Glutamatergic neuron (in vitro differentiated cells): ENCODE data around the gene PSMD8. TPM values are rescaled to one million over a fixed set of nuclear protein-coding genes. Genes with fewer than 3 reads are reported as not detected.
A peak's percentile ranks its signal among the peaks of the same experiment; 100 is the strongest.

Source experiments
- DNase-seq: peaks from one replicate; pipeline ENCODE4 v3.0.0; 2022
- H3K27ac Mint-ChIP-seq: one replicate; pipeline ENCODE4 v1.8.0; 2020; ENCODE audit warnings: mild to moderate bottlenecking, mixed read lengths, inconsistent platforms; ENCODE audit not compliant: unreplicated experiment
- H3K27me3 Mint-ChIP-seq: one replicate; pipeline ENCODE4 v1.8.0; 2020; ENCODE audit warnings: mild to moderate bottlenecking, moderate library complexity, mixed read lengths, inconsistent platforms; ENCODE audit not compliant: unreplicated experiment
- H3K36me3 Mint-ChIP-seq: one replicate; pipeline ENCODE4 v1.8.0; 2020; ENCODE audit warnings: mild to moderate bottlenecking, mixed read lengths, inconsistent platforms; ENCODE audit not compliant: unreplicated experiment
- H3K4me1 Mint-ChIP-seq: one replicate; pipeline ENCODE4 v1.8.0; 2020; ENCODE audit warnings: mild to moderate bottlenecking, low read depth, mixed read lengths, inconsistent platforms; ENCODE audit not compliant: unreplicated experiment
- H3K4me3 Mint-ChIP-seq: one replicate; pipeline ENCODE4 v1.8.0; 2020; ENCODE audit warnings: mild to moderate bottlenecking, mixed read lengths, inconsistent platforms; ENCODE audit not compliant: unreplicated experiment
- H3K9me3 Mint-ChIP-seq: one replicate; pipeline ENCODE4 v1.8.0; 2020; ENCODE audit warnings: mild to moderate bottlenecking, moderate library complexity, mixed read lengths, inconsistent platforms; ENCODE audit not compliant: unreplicated experiment
- CTCF ChIP-seq: fragments of 200-600 bp; sonication (generic); IDR thresholded peaks from one replicate; pipeline ENCODE4 v1.5.0; 2021; ENCODE audit not compliant: partially characterized antibody, unreplicated experiment
- total RNA-seq: library from RNA; stranded (reverse); fragmentation: NEBNext Ultra II Directional; extraction: Animal tissue kit (Norgen Biotek cat#: 25700); gene quantifications from one replicate; pipeline ENCODE4 v1.2.1, GENCODE V29; 2021; ENCODE audit not compliant: unreplicated experiment

PSMD8 gene
- total RNA-seq, 1 donor from 2014 or later, result 156 TPM

GRCh38 chr19:38401148-38401547 lies 26.8 kb downstream of the PSMD8 start:
- peaks cover 2% of the 10 kb centered on the region for H3K4me1 Mint-ChIP-seq
- no peak for DNase-seq
- no peak for TF ChIP-seq CTCF
- H3K27me3 Mint-ChIP-seq, result peaks cover 22% of the 10 kb centered on the region
- H3K36me3 Mint-ChIP-seq, result peaks cover 7% of the 10 kb centered on the region
- H3K4me3 Mint-ChIP-seq, result no peak overlapping the region
- peak overlapping the region; percentile 17 for H3K27ac Mint-ChIP-seq
- H3K9me3 Mint-ChIP-seq, result peaks cover 7% of the 10 kb centered on the region

- no peak for TF ChIP-seq CTCF
- DNase-seq, result no peak
- Mint-ChIP-seq H3K9me3 (peaks cover 7% of the 10 kb centered on the region), H3K27me3 (peaks cover 11% of the 10 kb centered on the region), H3K4me1 (peaks cover 2% of the 10 kb centered on the region), H3K4me3 (peak overlapping the region; percentile 82), H3K27ac (no peak overlapping the region), H3K36me3 (no peaks in the 10 kb centered on the region)
Observed at GRCh38 chr19:38402623-38402966, 28.2 kb downstream of the PSMD8 start.

- H3K27ac Mint-ChIP-seq, result no peak within 1 kb of the TSS
Observed at GRCh38 chr19:38402967-38403674, 28.8 kb downstream of the PSMD8 start, which contains the start of gene FAM98C. TSS of gene FAM98C (plus strand) at chr19:38403093. CDS start at chr19:38403154, 61 bp downstream.

GRCh38 chr19:38404858-38405257 lies 30.5 kb downstream of the PSMD8 start:
- TF ChIP-seq CTCF, result no peak
- H3K9me3 Mint-ChIP-seq, result peaks cover 5% of the 10 kb centered on the region
- H3K4me3 Mint-ChIP-seq, result no peak overlapping the region
- H3K27ac Mint-ChIP-seq, result no peak overlapping the region
- H3K27me3 Mint-ChIP-seq, result peaks cover 12% of the 10 kb centered on the region
- no peaks in the 10 kb centered on the region for H3K36me3 Mint-ChIP-seq
- DNase-seq, result no peak
- H3K4me1 Mint-ChIP-seq, result peaks cover 5% of the 10 kb centered on the region

More at GRCh38 chr19:38402967-38403674, 28.8 kb downstream of the PSMD8 start, which contains the start of gene FAM98C:
- peak; percentile 99 for TF ChIP-seq CTCF
- H3K4me3 Mint-ChIP-seq, result peak within 1 kb of the TSS; percentile 82
- H3K27me3 Mint-ChIP-seq, result peaks cover 11% of the 10 kb centered on the region
- H3K4me1 Mint-ChIP-seq, result peaks cover 2% of the 10 kb centered on the region
- DNase-seq, result peak; percentile 97
- H3K9me3 Mint-ChIP-seq, result peaks cover 7% of the 10 kb centered on the region
- H3K36me3 Mint-ChIP-seq, result no peaks in the 10 kb centered on the region

- H3K4me1 Mint-ChIP-seq, result peaks cover 9% of the 10 kb centered on the region
- H3K36me3 Mint-ChIP-seq, result no peaks in the 10 kb centered on the region
- TF ChIP-seq CTCF, result no peak
- H3K27ac Mint-ChIP-seq, result no peak overlapping the region
- H3K4me3 Mint-ChIP-seq, result no peak overlapping the region
- no peak for DNase-seq
- peaks cover 6% of the 10 kb centered on the region for H3K9me3 Mint-ChIP-seq
- peaks cover 15% of the 10 kb centered on the region for H3K27me3 Mint-ChIP-seq
Observed at GRCh38 chr19:38405276-38405675, 30.9 kb downstream of the PSMD8 start.
